ELR (cell line): Measurements from ENCODE around the gene STAG2.

Experiments used
- DNase-seq: peaks from one replicate; pipeline ENCODE4 v3.0.0-alpha.2; 2015; ENCODE audit warnings: low read depth

The STAG2 gene

GRCh38 chrX:123975180-123975579 lies 13.7 kb downstream of the STAG2 start:
- peak; percentile 41 for DNase-seq

DNA sequence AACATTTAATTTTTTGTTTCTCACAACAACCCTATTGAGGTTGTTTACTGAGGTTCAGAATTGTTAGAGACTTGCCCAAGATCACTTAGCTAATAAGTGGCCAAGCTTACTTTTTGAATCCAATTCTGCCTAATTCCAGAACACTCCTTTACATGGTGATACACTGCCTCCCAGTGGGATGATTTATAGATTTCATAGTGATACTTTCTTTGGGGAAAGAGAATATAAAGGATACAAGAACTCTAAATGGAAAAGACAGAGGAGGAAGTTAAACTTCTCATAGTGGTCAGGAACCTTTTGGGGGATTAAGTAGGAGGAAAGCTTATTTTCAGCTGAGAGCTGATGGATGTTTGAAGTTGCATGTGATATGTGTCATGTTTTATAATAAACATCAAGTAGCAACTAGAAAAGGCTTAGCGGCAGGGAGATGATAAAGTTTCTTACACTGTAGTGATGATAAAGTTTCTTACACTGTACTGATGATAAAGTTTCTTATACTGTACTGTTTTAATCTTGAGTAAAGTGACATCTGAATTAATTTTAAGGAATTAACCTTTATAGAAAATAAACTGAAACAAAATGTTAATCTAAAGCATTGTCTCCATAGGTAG lies 15.3 kb downstream of the STAG2 start:
- peak; percentile 62 for DNase-seq

DNA sequence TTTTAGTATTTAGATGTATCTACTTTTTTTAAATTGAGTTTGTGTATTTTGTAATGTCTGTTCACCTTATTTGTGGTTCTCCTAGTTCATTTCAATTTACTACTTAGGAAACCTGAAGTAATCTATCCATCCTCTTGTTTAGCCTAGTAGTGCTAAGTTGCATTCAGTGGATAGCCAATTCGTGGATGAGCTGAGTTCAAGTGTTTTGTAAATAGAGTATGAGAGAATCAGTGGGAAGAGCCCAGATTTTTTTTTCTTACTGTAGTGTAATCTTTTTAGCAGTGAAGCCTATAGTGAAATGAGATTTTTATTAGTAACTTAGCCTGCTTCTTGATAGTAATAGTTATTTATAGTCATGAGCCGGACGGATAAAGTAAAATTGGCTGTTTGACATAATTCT lies 21.7 kb downstream of the STAG2 start:
- no peak for DNase-seq

GRCh38 chrX:123986377-123986776 lies 24.9 kb downstream of the STAG2 start:
- no peak for DNase-seq

DNA sequence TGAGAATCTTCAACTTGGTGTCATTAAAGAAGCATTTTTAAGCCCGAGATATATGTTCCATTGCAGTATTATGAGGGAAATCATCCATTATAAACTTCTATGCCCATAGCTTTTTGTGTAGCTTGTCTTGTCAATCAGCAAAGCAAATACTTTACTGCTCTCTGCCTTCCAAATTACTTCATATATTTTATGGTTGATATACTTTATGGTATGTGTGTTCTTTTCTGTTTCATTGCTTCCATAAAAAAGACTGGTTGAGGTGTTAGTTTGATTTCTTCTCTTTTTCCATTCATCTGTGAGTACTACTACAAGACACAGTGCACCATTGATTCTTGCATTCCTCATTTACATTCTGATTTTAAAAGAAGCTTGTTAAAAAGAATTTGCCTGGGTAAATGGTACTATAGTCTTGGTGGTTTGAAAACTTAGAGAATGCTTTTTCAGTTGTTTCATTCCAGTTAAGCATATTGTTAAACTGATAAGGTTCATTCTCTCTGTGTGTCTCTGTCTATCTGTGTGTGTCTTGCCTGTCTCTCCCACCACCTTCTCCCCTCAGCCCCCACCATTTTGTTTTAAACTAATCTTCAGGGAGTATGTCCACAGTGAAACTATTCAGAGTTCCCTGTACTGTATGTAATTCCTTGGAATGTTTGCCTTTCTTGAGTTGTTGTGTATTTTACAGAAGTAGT lies 27.1 kb downstream of the STAG2 start:
- DNase-seq = no peak

- no peak for DNase-seq
These were observed 27.7 kb downstream of the STAG2 start for GRCh38 chrX:123989235-123989634.

DNA sequence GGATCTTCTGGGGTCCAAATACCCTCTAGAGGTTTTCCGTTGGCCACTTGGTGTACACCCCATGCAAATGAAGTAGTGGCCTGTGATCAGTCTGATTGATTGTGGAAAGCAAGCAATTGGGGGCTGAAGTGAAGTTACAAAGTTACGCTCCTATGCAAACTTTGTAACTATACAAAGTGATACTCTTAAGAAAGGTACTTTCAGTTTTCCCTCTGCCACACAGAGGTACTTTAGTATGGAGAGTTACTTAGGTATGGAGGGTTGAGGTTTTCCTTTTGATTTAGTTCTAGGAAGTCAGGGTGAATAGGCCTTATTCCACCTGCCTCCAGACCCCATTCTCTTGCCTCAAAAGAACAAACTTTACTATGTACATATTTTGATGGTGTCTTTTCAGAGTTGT lies 28.7 kb downstream of the STAG2 start:
- DNase-seq = no peak

- DNase-seq = no peak
These were observed 29.1 kb downstream of the STAG2 start for GRCh38 chrX:123990602-123991001.

DNA sequence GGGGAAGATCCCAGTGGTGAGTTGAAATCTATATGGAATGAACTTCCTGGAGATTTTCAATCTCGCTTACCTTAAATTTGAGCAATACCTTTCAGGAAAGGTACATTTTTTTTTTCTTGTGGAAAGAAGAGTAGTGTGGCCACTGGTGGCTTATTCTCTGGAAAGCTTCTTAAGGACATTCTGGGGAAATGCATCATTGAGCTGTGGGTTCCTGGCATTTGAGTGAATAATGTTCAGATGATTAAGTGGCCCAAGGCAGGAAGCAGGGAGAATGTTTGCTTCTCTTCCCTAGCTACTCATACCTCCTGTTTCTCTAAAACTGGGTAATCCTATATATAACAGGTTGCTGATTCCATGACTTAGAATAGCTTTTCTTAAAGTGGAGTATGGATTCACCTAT lies 31.8 kb downstream of the STAG2 start:
- DNase-seq = peak; percentile 88

DNA sequence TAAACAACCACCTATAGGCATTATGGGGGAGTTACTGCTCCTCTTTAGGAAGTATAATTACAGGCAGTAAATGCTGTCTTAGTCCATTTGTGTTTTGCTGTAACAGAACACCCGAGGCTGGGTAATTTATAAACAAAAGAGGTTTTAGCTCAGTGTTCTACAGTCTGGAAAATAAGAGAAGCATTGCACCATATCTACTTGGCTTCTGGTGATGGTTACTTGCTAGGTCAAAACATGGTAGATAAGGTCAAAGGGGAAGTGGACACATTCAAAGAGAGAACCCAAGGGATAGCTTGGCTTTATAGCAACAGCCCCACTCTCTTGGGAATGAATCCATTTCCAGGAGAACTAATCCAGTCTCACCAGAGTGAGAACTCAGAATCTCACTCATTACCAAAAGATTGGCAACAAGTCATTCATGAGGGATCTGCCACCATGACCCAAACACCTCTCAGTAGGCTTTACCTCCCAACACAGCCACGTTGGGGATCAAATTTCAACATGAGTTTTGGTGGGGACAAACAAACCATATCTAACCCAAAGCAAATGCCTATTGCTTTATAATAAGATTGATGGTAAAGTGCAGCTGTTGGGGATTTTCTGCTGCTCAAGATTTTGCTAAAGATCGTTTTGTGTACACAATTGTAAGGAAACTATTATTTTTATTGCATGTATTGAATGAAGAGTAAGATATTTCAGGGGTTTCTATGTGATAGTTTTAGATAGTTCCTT lies 32.6 kb downstream of the STAG2 start:
- DNase-seq = no peak

- DNase-seq = no peak
These were observed 33.2 kb downstream of the STAG2 start for GRCh38 chrX:123994730-123995129.

DNA sequence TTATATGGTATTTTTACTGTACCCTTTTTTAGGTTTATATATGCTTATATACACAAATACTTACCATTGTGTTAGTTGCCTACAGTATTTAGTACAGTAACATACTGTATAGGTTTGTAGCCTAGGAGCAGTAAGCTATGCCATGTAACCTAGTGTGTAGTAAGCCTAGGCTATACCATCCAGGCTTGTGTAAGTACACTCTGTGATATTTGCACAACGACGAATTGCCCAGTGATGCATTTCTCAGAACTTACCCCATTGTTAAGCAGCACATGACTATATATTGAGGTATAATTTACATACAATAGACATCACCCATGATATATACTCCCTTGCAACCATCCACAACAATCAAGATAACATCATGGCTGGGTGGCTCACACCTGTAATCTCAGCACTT lies 40.1 kb downstream of the STAG2 start:
- no peak for DNase-seq

DNA sequence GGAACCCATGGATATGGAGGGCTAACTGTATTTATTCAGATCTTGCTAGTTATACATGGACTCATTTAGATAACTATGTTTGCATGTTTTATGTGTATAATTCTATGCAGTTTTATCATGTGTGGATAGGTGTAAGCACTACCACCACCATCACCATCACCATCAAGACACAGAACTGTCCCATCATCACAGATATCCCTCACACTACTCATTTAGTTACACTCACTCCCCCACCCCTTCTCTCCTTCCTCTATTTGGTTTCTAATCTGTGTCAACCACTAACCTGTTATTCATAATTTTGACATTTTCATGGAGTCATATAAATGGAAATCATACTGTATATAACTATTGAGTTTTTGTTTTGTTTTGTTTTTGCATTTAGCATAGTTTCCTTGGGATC lies 43.7 kb downstream of the STAG2 start:
- no peak for DNase-seq

DNA sequence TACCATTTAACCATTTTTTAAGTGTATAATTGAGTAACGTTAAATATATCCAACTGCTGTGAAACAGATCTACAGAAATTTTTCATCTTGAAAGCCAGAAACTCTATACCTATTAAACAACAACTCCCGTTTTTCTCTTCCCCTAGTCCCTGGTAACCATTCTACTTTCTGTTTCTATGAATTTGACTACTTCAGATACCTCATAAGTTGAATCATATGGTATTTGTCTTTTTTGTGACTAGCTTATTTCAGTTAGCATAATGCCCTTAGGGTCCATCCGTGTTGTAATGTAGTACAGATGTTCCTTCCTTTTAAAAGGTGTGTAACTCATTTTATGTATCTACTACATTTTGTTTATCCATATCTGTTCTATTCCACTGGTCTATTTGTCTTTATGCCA lies 48.7 kb downstream of the STAG2 start:
- DNase-seq = peak; percentile 68

GRCh38 chrX:124010566-124010965 lies 49.1 kb downstream of the STAG2 start:
- no peak for DNase-seq

DNA sequence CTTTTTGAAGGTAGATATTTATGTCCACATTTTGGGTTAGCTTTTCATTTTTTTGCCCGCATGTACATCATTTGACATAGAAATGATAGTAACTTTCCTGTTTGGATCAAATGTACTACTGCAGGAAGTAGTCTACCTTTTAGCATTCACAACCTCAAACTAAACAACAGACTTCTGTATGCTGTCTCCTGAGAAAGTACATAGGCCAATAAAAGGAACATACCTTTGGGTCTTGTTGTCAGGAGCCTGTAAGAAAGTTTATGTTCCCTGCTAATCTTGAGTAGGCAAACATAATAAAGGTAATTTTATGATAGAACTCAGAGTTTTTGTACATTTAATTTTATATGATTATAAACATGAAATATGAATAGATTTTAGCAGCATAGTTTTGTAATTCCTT lies 54.2 kb downstream of the STAG2 start:
- DNase-seq = no peak

- no peak for DNase-seq
These were observed 55.3 kb downstream of the STAG2 start for GRCh38 chrX:124016825-124017224.

DNA sequence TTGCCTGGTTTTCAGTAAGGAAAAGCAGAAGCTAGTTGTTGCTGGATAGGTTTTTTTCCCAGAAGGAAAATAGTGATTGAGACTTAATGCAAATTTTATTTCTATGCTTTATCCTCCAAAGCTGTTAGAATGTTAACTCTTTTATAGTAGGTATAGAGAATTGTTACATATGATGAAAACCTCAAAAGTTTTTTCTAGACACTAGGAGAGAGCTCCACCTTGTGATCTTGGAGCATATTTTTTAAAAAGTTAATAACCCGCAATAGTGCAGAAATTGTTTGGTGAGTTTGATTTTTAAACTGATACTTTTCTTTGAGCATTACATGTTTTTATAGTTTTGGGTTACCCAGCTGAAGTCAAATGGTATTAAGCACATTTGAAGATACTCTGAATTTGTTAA lies 56.5 kb downstream of the STAG2 start:
- peak; percentile 26 for DNase-seq

- DNase-seq = peak; percentile 59
These were observed 62.3 kb downstream of the STAG2 start for GRCh38 chrX:124023838-124024238.

DNA sequence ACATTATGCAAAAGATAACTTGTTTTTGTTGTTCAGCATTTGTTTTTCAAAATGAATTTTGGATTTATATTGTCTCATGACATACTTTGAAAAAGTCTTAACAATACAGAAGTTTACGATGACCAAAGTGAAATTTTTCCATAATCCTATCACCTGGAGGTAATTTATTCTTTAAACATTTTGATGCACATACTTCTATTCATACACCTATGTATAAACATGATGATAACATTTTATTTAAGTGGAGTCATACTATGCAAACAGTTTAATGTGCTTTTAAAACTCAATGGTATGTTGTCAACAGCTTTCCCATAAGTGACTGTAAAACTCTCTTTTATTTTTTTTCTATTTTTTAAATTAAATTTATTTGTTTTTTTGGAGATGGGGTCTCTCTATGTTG lies 65.0 kb downstream of the STAG2 start:
- DNase-seq = no peak

- peak; percentile 77 for DNase-seq
These were observed 66.7 kb downstream of the STAG2 start for GRCh38 chrX:124028182-124028581.

DNA sequence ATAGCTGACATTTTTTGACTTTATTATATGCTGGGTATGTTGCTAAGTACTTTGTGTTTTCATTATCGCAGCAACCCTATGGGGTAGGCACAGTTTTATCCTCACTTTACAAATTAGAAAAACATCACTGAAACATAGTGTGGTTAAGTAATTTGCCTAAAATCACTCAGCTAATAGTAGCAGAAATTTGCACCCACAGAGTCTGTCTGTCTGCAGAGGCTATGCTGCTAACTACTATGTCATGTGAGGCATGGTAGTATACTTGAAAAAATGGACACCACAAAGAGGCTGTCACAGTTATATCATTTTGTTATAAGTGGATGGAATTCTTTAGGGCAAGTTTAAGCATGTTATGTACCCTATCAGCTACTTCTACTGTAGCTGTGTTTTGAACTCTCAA lies 69.0 kb downstream of the STAG2 start:
- DNase-seq = no peak

DNA sequence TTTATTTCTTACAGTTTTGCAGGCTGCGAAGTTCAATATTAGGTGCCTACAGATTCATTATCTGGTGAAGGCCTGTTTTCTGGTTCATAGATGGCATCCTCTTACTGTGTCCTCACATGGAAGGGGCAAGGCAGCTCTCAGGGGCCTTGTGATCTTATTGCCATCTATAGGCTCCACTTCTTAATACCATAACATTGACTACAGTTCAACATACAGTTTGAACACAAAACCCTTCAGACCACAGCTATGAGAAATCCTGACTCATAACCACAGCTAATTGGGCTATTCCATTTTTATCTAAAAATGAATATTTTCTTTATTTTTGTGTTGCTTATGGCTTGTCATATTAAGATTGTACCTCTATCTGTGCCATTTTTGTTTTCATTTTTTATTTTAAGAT lies 72.3 kb downstream of the STAG2 start:
- DNase-seq = peak; percentile 81
